ENCODE measurements around the gene INSIG2. TPM values are rescaled to one million over a fixed set of nuclear protein-coding genes. Genes with fewer than 3 reads are reported as not detected.

The INSIG2 gene
- 10 to 100 TPM; 23.5 to 56.4 TPM for total RNA-seq

DNA sequence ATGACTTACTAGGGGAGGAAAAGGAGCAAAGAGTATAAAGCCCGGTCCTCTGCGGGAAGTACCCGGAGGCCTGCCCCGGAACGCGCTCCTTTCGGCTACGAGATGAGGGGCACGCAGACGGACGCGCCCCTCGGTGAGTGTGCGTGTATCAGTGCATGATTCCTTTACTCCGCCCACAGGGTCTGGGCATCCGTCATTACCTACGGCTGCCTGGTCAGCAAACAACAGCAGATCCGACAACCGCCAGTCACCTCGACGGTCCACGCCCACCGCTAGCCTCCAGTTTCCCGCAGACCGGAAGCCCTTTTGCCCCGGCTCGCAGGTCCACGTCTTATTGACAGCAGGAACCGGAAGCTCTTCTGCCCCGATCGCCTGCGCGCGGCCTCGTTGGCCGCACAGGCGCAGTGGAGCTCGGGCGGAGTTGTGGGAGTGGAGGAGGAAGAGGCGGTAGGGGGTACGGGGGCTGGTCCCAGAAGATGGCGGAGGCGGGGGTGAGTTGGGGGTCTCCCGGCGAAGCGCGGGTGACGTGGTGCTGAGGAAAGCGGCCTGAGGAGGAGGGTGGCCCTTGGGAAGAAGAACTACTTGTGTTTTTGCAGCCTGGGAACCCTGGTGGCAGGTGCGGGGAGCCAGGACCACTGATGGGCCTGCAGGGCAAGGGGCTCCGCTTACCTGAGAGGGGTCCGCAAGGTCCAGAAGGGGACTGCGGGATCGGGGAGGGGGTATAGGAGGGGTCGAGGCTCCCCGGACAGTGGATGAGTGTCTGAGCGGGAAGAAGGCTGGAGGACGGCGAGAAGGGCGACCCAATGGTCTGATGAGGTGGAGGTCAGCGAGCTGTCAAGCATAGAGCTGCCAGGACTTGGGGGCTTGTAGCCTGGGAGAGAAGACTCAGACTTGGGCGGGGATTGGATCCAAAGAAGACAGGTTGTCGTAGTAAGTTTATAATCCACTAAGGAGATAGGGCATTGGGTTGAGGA, at the start of gene INSIG2:
INSIG2 (plus strand) TSS at position 421 of the 974 bp plus-strand sequence. CDS start 8,086 bp downstream, outside the sequence.
- intact Hi-C loops (cut with DNase I, micrococcal nuclease): loop anchor here (1.0 to 10.0 kb wide), 12 partner anchors 16 to 1276 kb away; partner anchors contain the start of genes CCDC93 (in 2 of the 2), DDX18 (in 2 of the 2), C2orf76 (in 1 of the 2) and DBI (in 1 of the 2)
- ATAC-seq (peak; percentile 89), DNase-seq (peak; percentile 97)
- Mint-ChIP-seq H3K4me3 (peak within 1 kb of the TSS; percentile 88), H3K9me3 (ENCODE audit: low read depth) (no peaks in the 10 kb centered on the region), H3K4me1 (peaks cover 19% of the 10 kb centered on the region), H3K36me3 (ENCODE audit: low read depth) (peaks cover 6% of the 10 kb centered on the region), H3K27ac (peak within 1 kb of the TSS; percentile 88), H3K27me3 (peaks cover 8% of the 10 kb centered on the region)
- ChIA-PET POLR2A (interaction anchor here (0.6 to 0.9 kb wide), 3 partner anchors 14 to 98 kb away, joined by 3 to 5 read pairs (median 3); no protein-coding TSS in a partner anchor), CTCF (interaction anchor here (0.7 to 1.7 kb wide), 9 partner anchors 9 to 202 kb away, joined by 3 to 5 read pairs (median 3); no protein-coding TSS in a partner anchor)

GRCh38 chr2:118040891-118041290, 47.4 kb upstream of the INSIG2 start:
- Mint-ChIP-seq H3K36me3 (ENCODE audit: low read depth) (no peaks in the 10 kb centered on the region), H3K4me1 (peaks cover 2% of the 10 kb centered on the region), H3K27me3 (peaks cover 51% of the 10 kb centered on the region), H3K27ac (no peak overlapping the region), H3K9me3 (ENCODE audit: low read depth) (peaks cover 5% of the 10 kb centered on the region), H3K4me3 (no peak overlapping the region)
- ATAC-seq: no peak
- no peak for DNase-seq
- intact Hi-C loops (cut with DNase I, micrococcal nuclease): loop anchor here in 1 of 2 experiments (10.0 kb wide), 1 partner anchor 344 kb away; no protein-coding TSS in a partner anchor
- ChIA-PET POLR2A (no interaction called here), CTCF (interaction anchor here (1.8 kb wide), 1 partner anchor 8 kb away, joined by 14 read pairs; no protein-coding TSS in a partner anchor)

DNA sequence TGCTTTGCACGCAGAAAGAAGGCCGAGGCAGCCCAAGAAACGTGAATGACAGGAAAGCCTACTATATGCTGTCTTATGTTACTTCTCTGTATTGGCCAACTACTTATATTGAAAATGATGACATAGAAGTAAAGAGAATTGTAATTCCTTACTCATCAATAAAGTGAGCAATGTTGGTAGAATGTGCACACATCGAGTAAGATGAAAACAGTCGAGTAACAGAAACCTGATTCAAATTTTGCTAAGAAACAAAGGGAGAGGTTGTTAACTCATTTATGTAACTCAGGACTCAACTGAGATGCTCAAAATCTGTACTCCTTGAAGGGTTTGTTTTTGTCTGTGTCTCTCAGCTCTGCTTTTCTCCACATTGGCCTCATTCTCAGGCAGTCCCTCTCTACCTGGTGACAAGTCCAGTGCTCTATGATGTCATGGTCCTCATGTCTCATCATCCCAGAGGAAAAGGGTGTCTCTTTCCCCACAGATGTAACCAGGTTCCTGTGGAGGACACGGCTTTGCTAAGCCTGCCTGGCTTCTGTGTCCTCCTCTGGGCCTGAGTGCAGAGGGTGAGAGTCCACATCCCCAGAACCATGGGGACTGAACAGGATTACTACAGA, 44.1 kb upstream of the INSIG2 start:
- peak; percentile 79 for ATAC-seq
- Mint-ChIP-seq H3K27ac (peak overlapping the region; percentile 49), H3K36me3 (ENCODE audit: low read depth) (no peaks in the 10 kb centered on the region), H3K4me3 (no peak overlapping the region), H3K27me3 (peaks cover 45% of the 10 kb centered on the region), H3K9me3 (ENCODE audit: low read depth) (no peaks in the 10 kb centered on the region), H3K4me1 (peaks cover 2% of the 10 kb centered on the region)
- CTCF ChIA-PET: interaction anchor here (1.1 to 1.5 kb wide), 3 partner anchors 11 to 26 kb away, joined by 3 to 5 read pairs (median 4); no protein-coding TSS in a partner anchor
- no peak for DNase-seq
- POLR2A ChIA-PET: no interaction called here
- intact Hi-C loops (cut with DNase I, micrococcal nuclease): loop anchor here (2.0 to 10.0 kb wide), 2 partner anchors 45 to 341 kb away; partner anchors contain the start of gene INSIG2 (in 1 of the 2)

- H3K9me3 Mint-ChIP-seq (ENCODE audit: low read depth): no peaks in the 10 kb centered on the region
- H3K36me3 Mint-ChIP-seq (ENCODE audit: low read depth): no peaks in the 10 kb centered on the region
- ChIA-PET CTCF (interaction anchor here (1.1 to 1.5 kb wide), 3 partner anchors 12 to 25 kb away, joined by 3 to 5 read pairs (median 4); no protein-coding TSS in a partner anchor), POLR2A (no interaction called here)
- peak; percentile 58 for ATAC-seq
- H3K27me3 Mint-ChIP-seq: peaks cover 44% of the 10 kb centered on the region
- H3K4me1 Mint-ChIP-seq: peaks cover 2% of the 10 kb centered on the region
- no peak for DNase-seq
- intact Hi-C loops (cut with DNase I, micrococcal nuclease): loop anchor here (2.0 to 10.0 kb wide), 5 partner anchors 44 to 812 kb away; partner anchors contain the start of gene INSIG2 (in 1 of the 2)
- peak overlapping the region; percentile 49 for H3K27ac Mint-ChIP-seq
- no peak overlapping the region for H3K4me3 Mint-ChIP-seq
Measured at GRCh38 chr2:118044854-118045253, 43.4 kb upstream of the INSIG2 start.

DNA sequence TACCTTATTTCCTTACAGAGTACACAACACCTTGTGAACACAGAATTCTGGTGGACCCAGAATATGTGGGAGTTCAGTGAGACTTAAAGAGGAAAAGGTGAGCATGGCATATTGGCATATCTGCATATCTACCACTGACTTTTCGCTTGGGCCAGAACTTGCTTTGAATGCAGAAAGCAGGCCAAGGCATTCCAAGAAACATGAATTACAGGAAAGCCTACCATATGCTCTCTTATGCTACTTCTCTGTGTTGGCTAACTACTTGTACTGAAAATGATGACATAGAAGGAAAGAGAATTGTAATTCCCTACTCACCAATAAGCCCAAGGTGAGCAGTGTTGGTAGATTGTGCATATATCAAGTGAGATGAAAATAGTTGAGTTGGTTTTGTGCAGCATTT, 43.0 kb upstream of the INSIG2 start:
- ChIA-PET CTCF (interaction anchor here (0.5 to 2.6 kb wide), 9 partner anchors 11 to 1485 kb away, joined by 3 to 13 read pairs (median 4); no protein-coding TSS in a partner anchor), POLR2A (no interaction called here)
- no peaks in the 10 kb centered on the region for H3K9me3 Mint-ChIP-seq (ENCODE audit: low read depth)
- DNase-seq: no peak
- peaks cover 46% of the 10 kb centered on the region for H3K27me3 Mint-ChIP-seq
- H3K36me3 Mint-ChIP-seq (ENCODE audit: low read depth): no peaks in the 10 kb centered on the region
- H3K27ac Mint-ChIP-seq: no peak overlapping the region
- intact Hi-C loops (cut with DNase I, micrococcal nuclease): loop anchor here (2.0 to 10.0 kb wide), 5 partner anchors 44 to 812 kb away; partner anchors contain the start of gene INSIG2 (in 1 of the 2)
- H3K4me1 Mint-ChIP-seq: peaks cover 2% of the 10 kb centered on the region
- H3K4me3 Mint-ChIP-seq: no peak overlapping the region
- ATAC-seq: no peak

GRCh38 chr2:118046634-118047210, 41.5 kb upstream of the INSIG2 start:
- peaks cover 46% of the 10 kb centered on the region for H3K27me3 Mint-ChIP-seq
- intact Hi-C loops (cut with DNase I, micrococcal nuclease): loop anchor here (1.0 to 10.0 kb wide), 7 partner anchors 103 to 811 kb away; no protein-coding TSS in a partner anchor
- ChIA-PET POLR2A (no interaction called here), CTCF (interaction anchor here (0.6 to 2.6 kb wide), 41 partner anchors 8 to 836 kb away, joined by 3 to 14 read pairs (median 4); no protein-coding TSS in a partner anchor)
- no peaks in the 10 kb centered on the region for H3K36me3 Mint-ChIP-seq (ENCODE audit: low read depth)
- no peaks in the 10 kb centered on the region for H3K9me3 Mint-ChIP-seq (ENCODE audit: low read depth)
- DNase-seq (no peak), ATAC-seq (no peak)
- H3K4me1 Mint-ChIP-seq: peaks cover 2% of the 10 kb centered on the region
- H3K27ac Mint-ChIP-seq: no peak overlapping the region
- H3K4me3 Mint-ChIP-seq: no peak overlapping the region

- H3K27me3 Mint-ChIP-seq: peaks cover 44% of the 10 kb centered on the region
- no peak overlapping the region for H3K27ac Mint-ChIP-seq
- ATAC-seq (no peak), DNase-seq (no peak)
- peaks cover 2% of the 10 kb centered on the region for H3K4me1 Mint-ChIP-seq
- POLR2A ChIA-PET: interaction anchor here (0.8 kb wide), 1 partner anchor 299 kb away, joined by 3 read pairs; no protein-coding TSS in a partner anchor
- intact Hi-C loops (cut with DNase I, micrococcal nuclease): loop anchor here (2.0 to 10.0 kb wide), 5 partner anchors 140 to 810 kb away; no protein-coding TSS in a partner anchor
- H3K9me3 Mint-ChIP-seq (ENCODE audit: low read depth): no peaks in the 10 kb centered on the region
- CTCF ChIA-PET: interaction anchor here (0.7 to 2.6 kb wide), 34 partner anchors 9 to 835 kb away, joined by 3 to 14 read pairs (median 5); no protein-coding TSS in a partner anchor
- no peaks in the 10 kb centered on the region for H3K36me3 Mint-ChIP-seq (ENCODE audit: low read depth)
- no peak overlapping the region for H3K4me3 Mint-ChIP-seq
Measured at GRCh38 chr2:118047380-118047826, 40.9 kb upstream of the INSIG2 start.

DNA sequence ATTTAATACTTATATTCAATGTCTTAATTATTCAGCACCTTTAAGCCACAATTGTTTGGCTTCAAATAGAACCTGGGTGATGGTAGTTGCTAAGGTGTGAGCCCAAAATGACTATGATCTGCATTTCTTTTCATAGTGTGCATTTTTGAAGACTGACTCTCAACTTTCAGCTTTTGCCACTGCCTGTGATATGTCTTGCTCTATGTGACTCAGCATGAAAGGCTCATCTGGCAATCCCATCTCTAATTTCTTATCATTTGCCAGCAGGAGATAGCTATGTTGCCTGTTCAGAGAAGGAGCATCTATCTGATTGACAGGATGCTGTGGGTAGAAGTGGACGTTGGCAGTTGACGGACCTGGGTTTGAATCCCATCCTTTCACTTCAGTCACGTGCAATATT, 39.9 kb upstream of the INSIG2 start:
- no peak for ATAC-seq
- Mint-ChIP-seq H3K36me3 (ENCODE audit: low read depth) (no peaks in the 10 kb centered on the region), H3K9me3 (ENCODE audit: low read depth) (no peaks in the 10 kb centered on the region), H3K4me3 (no peak overlapping the region), H3K27me3 (peaks cover 39% of the 10 kb centered on the region), H3K4me1 (peaks cover 2% of the 10 kb centered on the region), H3K27ac (no peak overlapping the region)
- ChIA-PET POLR2A (no interaction called here), CTCF (interaction anchor here (2.1 kb wide), 1 partner anchor 19 kb away, joined by 11 read pairs; no protein-coding TSS in a partner anchor)
- no peak for DNase-seq
- intact Hi-C loops (cut with DNase I, micrococcal nuclease): loop anchor here (5.0 to 10.0 kb wide), 4 partner anchors 139 to 809 kb away; no protein-coding TSS in a partner anchor

DNA sequence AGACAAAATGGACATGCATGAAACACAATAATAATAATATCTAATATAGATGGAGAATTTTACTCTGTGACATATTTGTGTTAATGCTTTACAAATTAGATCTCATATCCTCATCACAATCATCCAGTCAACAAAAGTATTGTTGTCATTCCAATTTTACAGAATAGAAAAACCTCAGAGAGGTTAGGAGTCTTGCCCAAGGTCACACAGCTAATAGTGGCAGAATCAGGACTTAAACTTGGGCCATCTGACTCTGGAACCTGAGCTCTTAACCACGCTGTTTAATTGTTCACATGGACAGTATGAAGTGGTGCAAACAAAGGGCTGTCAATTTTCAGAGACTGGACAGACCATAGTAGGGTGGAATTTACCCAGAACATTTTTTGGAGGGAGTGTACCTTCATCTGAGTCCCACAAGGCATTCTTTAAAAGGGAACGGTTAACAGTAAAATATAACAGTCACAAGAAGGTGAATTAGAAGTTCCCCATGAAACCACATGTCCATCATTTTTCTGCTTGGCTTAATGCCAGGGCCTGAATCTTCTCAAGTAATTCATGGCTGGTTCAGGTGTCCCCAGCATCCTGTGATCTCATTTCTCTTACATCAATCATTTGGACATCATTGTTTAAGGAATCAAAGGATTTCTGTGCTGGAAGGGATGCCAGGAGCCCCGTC, 39.0 kb upstream of the INSIG2 start:
- Mint-ChIP-seq H3K36me3 (ENCODE audit: low read depth) (no peaks in the 10 kb centered on the region), H3K9me3 (ENCODE audit: low read depth) (no peaks in the 10 kb centered on the region), H3K27ac (no peak overlapping the region), H3K4me1 (peaks cover 2% of the 10 kb centered on the region), H3K4me3 (no peak overlapping the region), H3K27me3 (peaks cover 34% of the 10 kb centered on the region)
- ChIA-PET POLR2A (no interaction called here), CTCF (interaction anchor here (0.6 kb wide), 1 partner anchor 125 kb away, joined by 3 read pairs; no protein-coding TSS in a partner anchor)
- ATAC-seq (no peak), DNase-seq (no peak)
- intact Hi-C loops (cut with DNase I, micrococcal nuclease): loop anchor here (5.0 to 10.0 kb wide), 4 partner anchors 138 to 808 kb away; no protein-coding TSS in a partner anchor

DNA sequence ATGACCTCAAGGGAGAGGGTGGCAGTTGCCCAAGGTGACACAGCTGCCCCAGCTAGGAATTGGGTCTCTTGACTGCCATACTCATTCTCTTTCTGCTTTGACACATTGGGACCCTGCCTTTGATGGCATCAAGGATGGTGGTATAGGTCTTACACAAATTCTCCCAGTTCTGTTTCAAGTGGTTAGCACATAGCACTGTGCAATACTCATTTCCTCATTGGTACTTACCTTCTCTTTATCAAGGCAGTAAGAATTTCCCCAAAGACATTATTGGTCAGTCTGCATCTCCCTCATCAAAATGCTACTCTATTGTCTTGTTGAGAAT, 38.5 kb upstream of the INSIG2 start:
- ChIA-PET CTCF (interaction anchor here (0.6 kb wide), 1 partner anchor 125 kb away, joined by 3 read pairs; no protein-coding TSS in a partner anchor), POLR2A (no interaction called here)
- peaks cover 30% of the 10 kb centered on the region for H3K27me3 Mint-ChIP-seq
- H3K36me3 Mint-ChIP-seq (ENCODE audit: low read depth): no peaks in the 10 kb centered on the region
- no peaks in the 10 kb centered on the region for H3K4me1 Mint-ChIP-seq
- intact Hi-C loops (cut with DNase I, micrococcal nuclease): loop anchor here (5.0 to 10.0 kb wide), 4 partner anchors 138 to 808 kb away; no protein-coding TSS in a partner anchor
- H3K9me3 Mint-ChIP-seq (ENCODE audit: low read depth): no peaks in the 10 kb centered on the region
- DNase-seq (no peak), ATAC-seq (peak; percentile 57)
- no peak overlapping the region for H3K27ac Mint-ChIP-seq
- H3K4me3 Mint-ChIP-seq: no peak overlapping the region

Measured in activated CD4-positive, alpha-beta T cell treated with anti-CD3 and anti-CD28 coated beads for 36 hours (primary cell).